ENCODE results near the gene C6orf52. TPM values are rescaled to one million over a fixed set of nuclear protein-coding genes. Genes with fewer than 3 reads are reported as not detected.

C6orf52 gene
- total RNA-seq, 1 experiment from 2014 or later, result 1.3 TPM

DNA sequence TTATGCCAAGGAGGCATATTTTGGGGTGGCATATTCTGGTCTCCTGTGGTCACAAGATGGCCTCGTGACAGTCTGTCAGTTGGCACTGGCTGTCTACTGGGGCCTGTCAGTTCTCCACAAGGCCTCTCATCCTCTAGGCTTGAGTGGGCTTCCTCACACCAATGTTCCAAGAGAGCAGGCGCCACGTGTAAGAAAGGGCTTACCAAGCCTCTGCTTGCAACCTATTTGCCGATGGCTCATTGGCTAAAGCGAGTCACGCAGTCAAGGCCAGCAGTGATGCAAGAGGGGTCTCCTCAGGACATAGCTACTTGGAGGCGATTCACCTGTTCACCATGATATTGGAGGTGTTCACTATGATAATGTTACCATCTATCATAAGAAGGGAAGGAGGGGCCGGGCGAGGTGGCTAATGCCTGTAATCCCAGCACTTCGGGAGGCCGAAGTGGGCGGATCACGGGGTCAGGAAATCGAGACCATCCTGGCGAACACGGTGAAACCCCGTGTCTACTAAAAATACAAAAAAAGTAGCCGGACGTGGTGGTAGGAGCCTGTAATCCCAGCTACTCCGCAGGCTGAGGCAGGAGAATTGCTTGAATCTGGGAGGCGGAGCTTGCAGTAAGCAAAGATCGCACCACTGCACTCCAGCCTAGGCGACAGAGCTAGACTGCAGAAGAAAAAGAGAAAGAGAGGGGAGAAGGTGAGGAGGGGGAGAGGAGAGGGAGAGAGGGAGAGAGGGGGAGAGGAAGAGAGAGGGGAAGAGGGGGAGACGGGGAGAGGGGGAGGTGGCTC lies 35.3 kb downstream of the C6orf52 start:
- no peak for DNase-seq (ENCODE audit: extremely low read depth, low read depth)

- DNase-seq (ENCODE audit: extremely low read depth, low read depth), result no peak
Observed at GRCh38 chr6:10655508-10656055, 38.8 kb downstream of the C6orf52 start.

DNA sequence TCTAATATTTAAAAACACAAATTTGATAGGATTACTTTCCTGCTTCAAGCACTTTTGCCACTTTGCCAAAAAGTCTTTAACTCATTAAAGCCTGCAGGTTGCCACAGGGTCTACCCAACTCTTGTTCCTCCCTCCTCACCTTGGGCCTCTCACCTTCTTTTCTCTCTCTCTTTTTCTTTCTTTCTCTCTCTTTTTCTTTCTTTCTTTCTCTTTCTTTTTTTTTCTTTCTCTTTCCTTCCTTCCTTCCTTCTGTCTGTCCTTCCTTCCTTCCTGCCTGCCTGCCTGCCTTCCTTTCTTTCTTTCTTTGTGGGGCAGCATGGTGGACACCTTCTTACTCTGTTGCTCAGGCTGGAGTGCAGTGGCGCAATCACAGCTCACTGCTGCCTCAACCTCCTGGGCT lies 50.2 kb downstream of the C6orf52 start:
- no peak for DNase-seq (ENCODE audit: extremely low read depth, low read depth)

DNA sequence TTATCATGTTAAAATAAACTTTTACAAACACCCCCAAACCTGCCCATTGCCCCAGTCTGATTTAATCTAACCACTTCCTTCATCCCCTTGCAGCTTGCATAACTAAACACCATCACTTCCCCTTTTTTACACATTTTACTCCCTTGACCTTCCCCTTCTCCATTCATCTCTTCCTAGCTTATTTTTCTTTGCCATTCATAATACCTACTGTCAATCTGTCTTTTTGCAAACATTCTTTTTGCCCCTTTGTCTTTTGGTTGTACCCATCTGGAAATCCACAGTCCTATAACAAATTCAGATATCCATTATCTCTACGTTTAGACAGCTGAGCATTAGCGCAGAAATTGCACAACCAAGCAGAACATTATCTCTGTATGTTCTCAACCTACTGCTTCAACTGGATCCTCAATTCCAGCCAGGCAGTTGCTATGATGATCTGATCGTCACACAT lies 51.2 kb downstream of the C6orf52 start:
- DNase-seq (ENCODE audit: extremely low read depth, low read depth), result no peak

DNA sequence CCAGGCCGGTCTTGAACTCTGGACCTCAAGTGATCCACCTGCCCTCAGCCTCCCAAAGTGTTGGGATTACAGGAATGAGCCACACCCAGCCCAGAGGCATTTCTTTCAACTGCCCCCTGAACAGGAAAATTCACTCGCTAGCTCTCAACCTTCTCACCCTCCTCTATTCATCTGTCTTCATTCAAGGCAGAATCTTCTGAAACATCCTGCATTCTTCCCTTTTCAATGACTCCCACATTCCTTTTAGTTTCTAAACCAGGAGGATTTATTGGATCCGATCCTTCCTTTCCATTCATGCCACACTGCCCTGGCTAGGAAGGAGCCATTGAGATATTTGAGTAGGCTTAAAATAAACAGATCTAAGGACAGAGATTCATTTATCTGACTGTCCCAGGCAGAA lies 52.9 kb downstream of the C6orf52 start:
- DNase-seq (ENCODE audit: extremely low read depth, low read depth), result no peak

DNA sequence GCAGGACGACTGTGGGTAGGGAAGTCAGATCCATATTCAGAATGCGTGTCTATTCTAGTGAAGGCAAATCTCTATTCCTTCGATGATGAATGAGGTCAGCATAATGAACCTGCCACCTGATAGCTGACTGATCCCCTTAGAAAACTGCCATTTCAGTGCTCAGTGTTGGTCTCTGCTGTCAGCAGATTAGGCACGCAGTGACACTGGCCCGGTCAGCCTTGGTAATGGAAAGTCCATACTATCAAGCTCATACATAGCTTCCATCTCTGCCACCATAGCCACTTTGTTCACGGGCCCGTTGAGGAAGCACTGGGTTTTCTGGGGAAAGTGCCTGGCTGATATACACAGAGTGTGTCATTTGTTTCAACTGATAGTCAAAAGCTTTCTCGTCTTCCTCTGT lies 54.0 kb downstream of the C6orf52 start:
- no peak for DNase-seq (ENCODE audit: extremely low read depth, low read depth)

DNA sequence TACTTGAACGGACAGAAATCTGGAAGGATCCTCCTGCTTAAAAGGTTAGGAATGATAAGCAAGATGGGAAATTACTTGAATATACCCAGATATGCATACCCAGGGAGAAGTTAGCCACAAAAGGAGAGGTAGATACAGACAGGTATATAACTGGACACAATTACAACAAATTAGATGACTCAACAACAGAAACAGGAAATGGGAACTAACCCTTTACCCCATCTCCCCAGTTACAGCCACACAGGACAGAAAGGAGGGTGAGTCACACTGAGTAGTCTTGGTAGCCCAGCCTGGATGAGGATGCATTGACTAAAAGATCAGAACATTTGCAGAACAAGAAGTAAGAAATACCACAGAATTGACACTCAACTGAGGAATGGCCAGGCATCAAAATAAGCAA lies 61.2 kb downstream of the C6orf52 start:
- no peak for DNase-seq (ENCODE audit: extremely low read depth, low read depth)

DNA sequence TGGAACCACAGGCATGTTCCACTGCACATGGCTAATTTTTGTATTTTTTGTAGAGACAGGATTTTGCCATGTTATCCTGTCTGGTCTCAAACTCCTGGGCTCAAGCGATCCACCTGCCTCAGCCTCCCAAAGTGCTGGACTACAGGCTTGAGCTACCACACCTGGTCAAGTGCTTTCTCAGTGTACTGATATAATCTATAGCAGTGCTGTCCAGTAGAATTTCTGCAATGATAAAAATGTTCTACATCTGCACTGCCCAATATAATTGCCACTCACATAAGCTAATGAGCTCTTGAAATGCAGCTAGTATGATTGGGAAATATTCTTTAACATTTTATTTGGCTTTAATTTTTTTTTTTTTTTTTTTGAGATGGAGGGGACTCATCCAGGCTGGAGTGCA lies 64.2 kb downstream of the C6orf52 start:
- DNase-seq (ENCODE audit: extremely low read depth, low read depth), result no peak

DNA sequence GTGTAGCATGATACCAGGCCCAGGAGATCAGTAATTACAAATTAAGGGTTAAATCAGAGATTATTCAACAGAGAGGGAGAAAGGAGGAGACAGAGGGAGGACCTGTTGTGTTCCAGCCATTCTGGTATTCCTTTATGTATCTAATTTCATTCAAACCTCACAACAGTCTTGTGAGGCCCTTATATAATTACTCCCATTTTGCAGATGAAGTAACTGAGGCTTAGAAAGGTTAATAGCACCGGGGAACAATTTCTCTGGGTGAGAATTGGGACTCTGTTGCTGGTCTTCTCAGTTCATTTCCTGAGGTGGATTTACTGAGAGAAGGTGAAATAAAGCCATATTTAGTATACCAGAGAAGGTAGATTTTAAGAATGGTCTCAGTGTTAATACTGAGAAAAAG lies 66.6 kb downstream of the C6orf52 start:
- no peak for DNase-seq (ENCODE audit: extremely low read depth, low read depth)

DNA sequence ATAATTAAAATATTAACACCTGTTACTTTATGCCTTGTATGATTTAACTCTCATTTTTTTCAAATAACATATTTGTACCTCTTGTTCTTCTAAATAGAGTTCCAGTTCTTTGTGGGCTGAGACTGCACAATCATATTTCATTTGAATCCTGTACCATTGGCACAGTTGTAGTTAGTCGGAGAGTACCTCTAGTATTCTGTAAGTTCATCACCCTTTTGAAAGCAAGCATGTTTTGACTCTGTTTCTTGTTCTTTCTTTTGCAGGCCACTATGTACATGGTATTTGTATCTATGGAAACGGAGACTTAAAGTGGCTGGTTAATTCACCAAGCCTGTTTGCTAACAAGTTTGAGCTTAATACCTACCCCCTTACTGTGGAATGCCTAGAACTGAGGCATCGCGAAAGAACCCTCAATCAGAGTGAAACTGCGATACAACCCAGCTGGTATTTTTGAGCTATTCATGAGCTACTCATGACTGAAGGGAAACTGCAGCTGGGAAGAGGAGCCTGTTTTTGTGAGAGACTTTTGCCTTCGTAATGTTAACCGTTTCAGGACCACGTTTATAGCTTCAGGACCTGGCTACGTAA lies 68.2 kb downstream of the C6orf52 start:
- no peak for DNase-seq (ENCODE audit: extremely low read depth, low read depth)

- DNase-seq (ENCODE audit: extremely low read depth, low read depth), result no peak
Observed at GRCh38 chr6:10624836-10625235, 69.6 kb downstream of the C6orf52 start.

DNA sequence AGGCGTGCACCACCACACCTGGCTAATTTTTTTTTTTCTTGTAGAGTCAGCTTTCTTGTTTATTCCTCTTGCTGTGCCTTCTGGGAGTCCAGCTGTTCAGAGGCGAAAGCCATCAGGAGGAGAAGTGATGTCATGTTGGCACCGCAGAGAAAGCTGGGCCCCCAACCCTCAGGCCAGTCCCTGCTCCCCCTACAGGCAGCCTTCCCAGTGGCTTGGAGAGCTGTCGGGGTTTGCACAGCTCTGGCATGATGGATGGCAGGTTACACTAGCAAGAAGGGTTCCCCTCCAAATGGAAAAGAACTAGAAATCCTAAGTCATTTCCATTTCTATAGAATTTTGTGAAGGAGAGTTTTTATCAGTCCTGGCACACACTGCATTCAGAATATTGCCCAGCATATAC lies 72.6 kb downstream of the C6orf52 start:
- DNase-seq (ENCODE audit: extremely low read depth, low read depth), result no peak

Small RNA genes lying within 50 kb of the gene (small RNA-seq; reads per million reads assigned to genes)
- gene RF00019, result 0 reads per million in 2 experiments

Other genes with a start within 250 kb of the C6orf52 start
- 34.4 TPM in 2 replicates for gene GCNT2, start 173.3 kb downstream of the C6orf52 start, total RNA-seq (2014; rRNA removed; shearing (Covaris generic))
- gene PAK1IP1, start 356 bp upstream of the C6orf52 start, total RNA-seq (2014; rRNA removed; shearing (Covaris generic)), result 36.3 and 37.5 TPM in 2 replicates
- gene TMEM14C, start 28.5 kb upstream of the C6orf52 start, total RNA-seq (2014; rRNA removed; shearing (Covaris generic)), result 121 and 127 TPM in 2 replicates
- 109 and 121 TPM in 2 replicates for gene TMEM14B, start 53.2 kb upstream of the C6orf52 start, total RNA-seq (2014; rRNA removed; shearing (Covaris generic))
- gene MAK, start 143.9 kb upstream of the C6orf52 start, total RNA-seq (2014; rRNA removed; shearing (Covaris generic)), result 1.0 and 1.6 TPM in 2 replicates
- gene GCM2, start 187.4 kb upstream of the C6orf52 start, total RNA-seq (2014; rRNA removed; shearing (Covaris generic)), result not detected in 2 replicates
- gene SYCP2L, start 192.4 kb upstream of the C6orf52 start, total RNA-seq (2014; rRNA removed; shearing (Covaris generic)), result 12.2 and 13.3 TPM in 2 replicates